BJ (cell line): ENCODE measurements around the gene NPR2. TPM values are rescaled to one million over a fixed set of nuclear protein-coding genes. Genes with fewer than 3 reads are reported as not detected.

Experiments
- CTCF ChIA-PET: fragments of 350-600 bp; formaldehyde crosslinking; extraction: SDS; loops from one replicate; lab custom pipeline; 2021; ENCODE audit warnings: antibody characterized with exemption, inconsistent platforms; lab: Yijun Ruan, JAX
- POLR2A ChIA-PET: fragments of 300-600 bp; sonication (Branson Sonifier 250); formaldehyde crosslinking; extraction: SDS; loops from one replicate; lab custom pipeline; 2021; ENCODE audit warnings: antibody characterized with exemption; lab: Charles Lee
- DNase-seq: peaks from one replicate; pipeline ENCODE4 v3.0.0-alpha.2; 2011; ENCODE audit warnings: low read depth
- H3K27me3 ChIP-seq: 2 replicates; pipeline ENCODE4 v1.6.0; 2011; ENCODE audit warnings: low read length; ENCODE audit not compliant: control insufficient read depth, insufficient read depth
- H3K36me3 ChIP-seq: 2 replicates; pipeline ENCODE4 v1.5.1; 2011; ENCODE audit warnings: low read length; ENCODE audit not compliant: control insufficient read depth, insufficient read depth
- H3K4me3 ChIP-seq: 2 replicates; pipeline ENCODE4 v1.5.1; 2011; ENCODE audit warnings: low read depth, mild to moderate bottlenecking, control low read depth, low read length
- CTCF ChIP-seq: IDR thresholded peaks from 2 replicates; pipeline ENCODE4 v1.5.1; 2011; ENCODE audit warnings: low read depth, mild to moderate bottlenecking, control low read depth, inconsistent platforms, low read length, moderate library complexity; ENCODE audit not compliant: insufficient read depth
- polyA plus RNA-seq: library from polyadenylated mRNA; depleted of rRNA; stranded (reverse); fragments of >200 nt; gene quantifications from 2 replicates; pipeline ENCODE4 v1.2.3, GENCODE V29; 2011

NPR2 gene
- polyA plus RNA-seq, 1 experiment = 33.4 TPM

- ChIA-PET CTCF (interaction anchor here (1.0 to 2.1 kb wide), 5 partner anchors 8 to 18 kb away, joined by 4 to 6 read pairs (median 5); partner anchors contain the start of genes GBA2 and RGP1), POLR2A (interaction anchor here (0.6 kb wide), 1 partner anchor 645 kb away, joined by 7 read pairs; no protein-coding TSS in a partner anchor)
Observed at GRCh38 chr9:35757226-35757891, 34.0 kb upstream of the NPR2 start.

GRCh38 chr9:35757892-35758275, 33.5 kb upstream of the NPR2 start:
- ChIA-PET CTCF (interaction anchor here (0.6 to 2.1 kb wide), 2 partner anchors 10 to 13 kb away, joined by 3 to 5 read pairs; partner anchors contain the start of genes GBA2 and RGP1), POLR2A (interaction anchor here (0.7 kb wide), 1 partner anchor 21 kb away, joined by 3 read pairs; no protein-coding TSS in a partner anchor)
- H3K4me3 ChIP-seq = no peak overlapping the region

More at GRCh38 chr9:35757226-35757891, 34.0 kb upstream of the NPR2 start:
- Histone ChIP-seq H3K36me3 (peaks cover 13% of the 10 kb centered on the region), H3K27me3 (no peaks in the 10 kb centered on the region), H3K4me3 (peak overlapping the region; percentile 49)
- no peak for TF ChIP-seq CTCF
- no peak for DNase-seq

GRCh38 chr9:35758475-35759050, 32.8 kb upstream of the NPR2 start:
- POLR2A ChIA-PET = interaction anchor here (0.7 kb wide), 1 partner anchor 20 kb away, joined by 3 read pairs; no protein-coding TSS in a partner anchor
- no peak for DNase-seq

More at GRCh38 chr9:35757892-35758275, 33.5 kb upstream of the NPR2 start:
- Histone ChIP-seq H3K27me3 (no peaks in the 10 kb centered on the region), H3K36me3 (peaks cover 11% of the 10 kb centered on the region)
- DNase-seq = no peak
- TF ChIP-seq CTCF = no peak

GRCh38 chr9:35759795-35760194, 31.6 kb upstream of the NPR2 start:
- POLR2A ChIA-PET = no interaction called here
- CTCF ChIA-PET = interaction anchor here (1.6 kb wide), 1 partner anchor 11 kb away, joined by 5 read pairs; no protein-coding TSS in a partner anchor
- no peak for DNase-seq
- Histone ChIP-seq H3K36me3 (no peaks in the 10 kb centered on the region), H3K27me3 (no peaks in the 10 kb centered on the region), H3K4me3 (no peak overlapping the region)
- no peak for TF ChIP-seq CTCF

More at GRCh38 chr9:35758475-35759050, 32.8 kb upstream of the NPR2 start:
- H3K36me3 ChIP-seq = peaks cover 6% of the 10 kb centered on the region
- CTCF ChIA-PET = interaction anchor here (0.6 kb wide), 1 partner anchor 12 kb away, joined by 3 read pairs; no protein-coding TSS in a partner anchor
- H3K4me3 ChIP-seq = no peak overlapping the region
- TF ChIP-seq CTCF = no peak
- H3K27me3 ChIP-seq = no peaks in the 10 kb centered on the region

- ChIA-PET POLR2A (no interaction called here), CTCF (interaction anchor here (1.2 to 2.2 kb wide), 4 partner anchors 10 to 113 kb away, joined by 3 to 6 read pairs (median 4); no protein-coding TSS in a partner anchor)
- TF ChIP-seq CTCF = no peak
- Histone ChIP-seq H3K4me3 (no peak overlapping the region), H3K27me3 (no peaks in the 10 kb centered on the region), H3K36me3 (no peaks in the 10 kb centered on the region)
- DNase-seq = no peak
Observed at GRCh38 chr9:35760651-35761050, 30.7 kb upstream of the NPR2 start.
